Measurements from ENCODE around the gene OR5D18. TPM values are rescaled to one million over a fixed set of nuclear protein-coding genes. Genes with fewer than 3 reads are reported as not detected.

OR5D18 gene
- not detected for total RNA-seq
- long read RNA-seq, result 0 reads

DNA sequence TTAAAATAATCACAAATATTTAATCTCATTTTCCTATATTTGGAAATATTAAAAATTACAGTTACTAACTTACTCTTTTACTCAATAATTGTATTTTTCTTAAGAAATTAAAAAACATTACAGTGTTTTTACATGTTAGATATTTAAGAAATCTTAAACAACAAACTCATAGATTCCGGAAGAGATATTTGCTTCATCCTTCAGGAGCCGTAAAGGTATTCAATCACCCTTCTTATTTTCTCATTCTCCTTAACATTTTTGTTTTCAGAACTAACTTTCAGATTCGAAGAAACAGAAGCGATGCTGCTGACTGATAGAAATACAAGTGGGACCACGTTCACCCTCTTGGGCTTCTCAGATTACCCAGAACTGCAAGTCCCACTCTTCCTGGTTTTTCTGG is at the start of gene OR5D18:
Gene OR5D18, plus strand, starts transcription at position 301 of the 400 bp plus-strand sequence. Its CDS starts 0 bp downstream, at position 301.
- Histone ChIP-seq H3K27me3 (no peaks in the 10 kb centered on the region), H3K4me3 (no peak within 1 kb of the TSS), H3K27ac (no peak within 1 kb of the TSS), H3K4me1 (no peaks in the 10 kb centered on the region), H3K36me3 (no peaks in the 10 kb centered on the region), H3K9me3 (no peaks in the 10 kb centered on the region)
- no peak for TF ChIP-seq POLR2A (IDR thresholded peaks at IDR 0.05)
- TF ChIP-seq, protein P1, sequence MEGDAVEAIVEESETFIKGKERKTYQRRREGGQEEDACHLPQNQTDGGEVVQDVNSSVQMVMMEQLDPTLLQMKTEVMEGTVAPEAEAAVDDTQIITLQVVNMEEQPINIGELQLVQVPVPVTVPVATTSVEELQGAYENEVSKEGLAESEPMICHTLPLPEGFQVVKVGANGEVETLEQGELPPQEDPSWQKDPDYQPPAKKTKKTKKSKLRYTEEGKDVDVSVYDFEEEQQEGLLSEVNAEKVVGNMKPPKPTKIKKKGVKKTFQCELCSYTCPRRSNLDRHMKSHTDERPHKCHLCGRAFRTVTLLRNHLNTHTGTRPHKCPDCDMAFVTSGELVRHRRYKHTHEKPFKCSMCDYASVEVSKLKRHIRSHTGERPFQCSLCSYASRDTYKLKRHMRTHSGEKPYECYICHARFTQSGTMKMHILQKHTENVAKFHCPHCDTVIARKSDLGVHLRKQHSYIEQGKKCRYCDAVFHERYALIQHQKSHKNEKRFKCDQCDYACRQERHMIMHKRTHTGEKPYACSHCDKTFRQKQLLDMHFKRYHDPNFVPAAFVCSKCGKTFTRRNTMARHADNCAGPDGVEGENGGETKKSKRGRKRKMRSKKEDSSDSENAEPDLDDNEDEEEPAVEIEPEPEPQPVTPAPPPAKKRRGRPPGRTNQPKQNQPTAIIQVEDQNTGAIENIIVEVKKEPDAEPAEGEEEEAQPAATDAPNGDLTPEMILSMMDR (IDR thresholded peaks at IDR 0.05), result no peak
- no peak for ATAC-seq
- whole genome bisulfite sequencing (ENCODE audit: insufficient coverage, low coverage, low lambda C conversion rate, missing lambda C conversion rate), result 41% methylated on average over 5 of the region's 5 CpGs
- intact Hi-C loops (cut with DNase I), result no loop called here
- DNase-seq, result no peak

DNA sequence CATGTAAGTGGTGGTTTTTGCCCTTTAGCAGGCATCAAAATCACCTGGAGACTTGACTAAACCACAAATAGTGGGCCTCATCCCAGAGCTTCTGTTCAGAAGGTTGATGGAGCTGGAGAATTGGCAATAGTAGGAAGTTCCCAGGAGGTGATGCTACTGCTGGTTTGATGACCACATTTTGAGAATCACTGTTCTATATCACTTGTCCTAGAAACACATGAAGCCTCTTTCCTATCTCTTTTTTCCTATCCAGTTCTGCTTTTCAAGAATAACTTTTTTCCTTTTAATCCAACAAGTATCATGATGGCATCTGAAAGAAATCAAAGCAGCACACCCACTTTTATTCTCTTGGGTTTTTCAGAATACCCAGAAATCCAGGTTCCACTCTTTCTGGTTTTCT is 46.3 kb upstream of the OR5D18 start, which contains the start of gene OR5D13:
Gene OR5D13, plus strand, starts transcription at position 301 of the 400 bp plus-strand sequence. Its CDS starts 0 bp downstream, at position 301.
- ATAC-seq, result no peak

DNA sequence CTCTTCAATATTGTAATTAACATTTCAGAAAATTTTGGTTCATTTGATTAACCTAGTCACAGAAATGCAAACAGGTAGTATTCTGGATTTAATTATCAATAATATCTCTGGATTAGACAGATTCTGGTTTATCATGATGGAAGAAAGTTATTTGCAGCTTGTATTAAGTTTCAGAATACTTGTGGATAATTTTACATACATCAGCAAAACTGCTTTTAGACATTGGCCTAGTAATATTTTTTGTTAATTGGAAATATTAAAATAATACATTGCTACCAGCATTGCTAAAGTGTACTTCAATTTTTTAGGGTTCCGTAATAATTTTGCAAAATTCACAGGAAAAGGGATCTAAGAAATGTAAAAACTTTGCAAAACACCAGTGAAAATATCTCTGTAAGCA is 27.8 kb upstream of the OR5D18 start:
- H3K9me3 ChIP-seq, result no peaks in the 10 kb centered on the region
- no peak for ATAC-seq
- WGBS (ENCODE audit: insufficient coverage, low coverage, low lambda C conversion rate, missing lambda C conversion rate), result 75% methylated on average over 1 of the region's 1 CpG

More for the DNA sequence above, 46.3 kb upstream of the OR5D18 start, which contains the start of gene OR5D13:
- H3K27me3 ChIP-seq, result no peaks in the 10 kb centered on the region
- DNase-seq, result no peak
- no peaks in the 10 kb centered on the region for H3K4me1 ChIP-seq
- no peaks in the 10 kb centered on the region for H3K36me3 ChIP-seq
- H3K27ac ChIP-seq, result no peak within 1 kb of the TSS
- no peaks in the 10 kb centered on the region for H3K9me3 ChIP-seq
- no peak for TF ChIP-seq POLR2A (IDR thresholded peaks at IDR 0.05)
- TF ChIP-seq, protein P1 (IDR thresholded peaks at IDR 0.05), result no peak
- intact Hi-C loops (cut with DNase I), result no loop called here
- H3K4me3 ChIP-seq, result no peak within 1 kb of the TSS

DNA sequence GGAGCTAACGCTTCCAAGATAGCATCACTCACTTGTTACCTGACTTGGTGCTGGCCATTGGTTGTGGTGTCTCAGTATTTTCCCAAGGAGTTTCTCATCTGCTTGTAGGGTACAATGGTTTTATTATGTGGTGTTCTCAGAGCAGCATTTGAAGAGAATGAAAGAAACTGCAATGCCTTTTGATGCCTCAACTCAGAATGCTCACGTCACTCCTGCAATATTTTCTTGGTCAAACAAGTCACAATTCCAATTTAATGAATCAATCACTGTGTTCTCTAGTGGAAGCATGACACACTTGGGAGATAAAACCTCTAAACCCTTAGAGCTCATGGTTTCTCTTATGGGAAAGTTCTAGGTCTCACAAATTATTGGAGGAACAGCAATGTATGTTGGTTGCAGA is 26.1 kb upstream of the OR5D18 start:
- no peak for ATAC-seq
- no peaks in the 10 kb centered on the region for H3K36me3 ChIP-seq
- DNase-seq, result no peak
- H3K4me1 ChIP-seq, result no peaks in the 10 kb centered on the region
- intact Hi-C loops (cut with DNase I), result no loop called here
- WGBS (ENCODE audit: insufficient coverage, low coverage, low lambda C conversion rate, missing lambda C conversion rate), result 50% methylated on average over 2 of the region's 2 CpGs
- no peak overlapping the region for H3K4me3 ChIP-seq
- TF ChIP-seq, protein P1 (IDR thresholded peaks at IDR 0.05), result no peak
- TF ChIP-seq POLR2A (IDR thresholded peaks at IDR 0.05), result no peak
- H3K27me3 ChIP-seq, result no peaks in the 10 kb centered on the region
- H3K9me3 ChIP-seq, result no peaks in the 10 kb centered on the region
- no peak overlapping the region for H3K27ac ChIP-seq

More for the DNA sequence above, 27.8 kb upstream of the OR5D18 start:
- no peaks in the 10 kb centered on the region for H3K36me3 ChIP-seq
- H3K4me1 ChIP-seq, result no peaks in the 10 kb centered on the region
- DNase-seq, result no peak
- H3K4me3 ChIP-seq, result no peak overlapping the region
- H3K27ac ChIP-seq, result no peak overlapping the region
- no peaks in the 10 kb centered on the region for H3K27me3 ChIP-seq
- no peak for TF ChIP-seq POLR2A (IDR thresholded peaks at IDR 0.05)
- TF ChIP-seq, protein P1 (IDR thresholded peaks at IDR 0.05), result no peak
- intact Hi-C loops (cut with DNase I), result no loop called here

DNA sequence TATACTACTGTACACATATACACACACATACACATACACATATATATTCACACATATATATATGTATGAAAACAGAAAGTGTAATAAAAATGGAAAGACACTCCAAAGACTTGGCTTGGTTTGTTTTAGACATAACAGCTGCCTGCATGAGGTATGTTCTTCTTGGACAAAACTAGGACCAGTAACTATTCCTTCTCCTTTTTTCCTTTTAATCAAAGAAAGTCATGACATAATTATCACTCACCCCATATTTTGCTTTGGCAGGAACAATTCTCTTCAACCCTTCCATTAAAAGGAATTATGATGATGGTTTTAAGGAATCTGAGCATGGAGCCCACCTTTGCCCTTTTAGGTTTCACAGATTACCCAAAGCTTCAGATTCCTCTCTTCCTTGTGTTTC is 24.2 kb upstream of the OR5D18 start, which contains the start of gene OR5D14:
Gene OR5D14, plus strand, starts transcription at position 301 of the 400 bp plus-strand sequence. Its CDS starts 0 bp downstream, at position 301.
- Histone ChIP-seq H3K27me3 (no peaks in the 10 kb centered on the region), H3K9me3 (no peaks in the 10 kb centered on the region), H3K4me3 (no peak within 1 kb of the TSS), H3K36me3 (no peaks in the 10 kb centered on the region), H3K27ac (no peak within 1 kb of the TSS), H3K4me1 (no peaks in the 10 kb centered on the region)
- no peak for ATAC-seq
- intact Hi-C loops (cut with DNase I), result no loop called here
- DNase-seq, result no peak
- TF ChIP-seq POLR2A (IDR thresholded peaks at IDR 0.05), result no peak
- TF ChIP-seq, protein P1 (IDR thresholded peaks at IDR 0.05), result no peak
